Uterus (tissue), 4 donors: ENCODE measurements around the gene URM1. TPM values are rescaled to one million over a fixed set of nuclear protein-coding genes. Genes with fewer than 3 reads are reported as not detected.

Source experiments
- DNase-seq, 2 donors: peaks; one replicate each; pipeline ENCODE4 v3.0.0-alpha.2; 2019 to 2020
- H3K27ac ChIP-seq, 2 donors: fragments of 200-600 bp; sonication (generic); 1 replicate in 1 of 2; 2 replicates in 1 of 2; pipeline ENCODE4 v1.5.1; 2016 to 2018
- H3K27me3 ChIP-seq, 2 donors: fragments of 200-600 bp; sonication (generic); one replicate each; pipeline ENCODE4 v1.5.1; 2018 to 2019; ENCODE audit warnings: control low read depth in 1 of 2
- H3K36me3 ChIP-seq, 2 donors: fragments of 200-600 bp; sonication (generic); one replicate each; pipeline ENCODE4 v1.5.1; 2019; ENCODE audit warnings: control low read depth in 1 of 2
- H3K4me1 ChIP-seq, 2 donors: fragments of 200-600 bp; sonication (generic); one replicate each; pipeline ENCODE4 v1.5.1; 2018 to 2019; ENCODE audit warnings: control low read depth in 1 of 2
- H3K4me3 ChIP-seq, 2 donors: fragments of 200-600 bp; sonication (generic); 1 replicate in 1 of 2; 2 replicates in 1 of 2; pipeline ENCODE4 v1.5.1; 2018 to 2019; ENCODE audit warnings: mild to moderate bottlenecking in 1 of 2
- H3K9me3 ChIP-seq, 2 donors: fragments of 200-600 bp; sonication (generic); one replicate each; pipeline ENCODE4 v1.5.1; 2019; ENCODE audit warnings: control low read depth in 1 of 2
- POLR2A ChIP-seq, 2 donors: fragments of 450-650 bp; IDR thresholded peaks; one replicate each; pipeline ENCODE4 v1.6.1; 2016; ENCODE audit warnings: antibody characterized with exemption in 2 of 2, mild to moderate bottlenecking in 1 of 2, moderate library complexity in 1 of 2
- intact Hi-C: fragments of 100-400 bp; cut with DNase I; formaldehyde crosslinking; loops from one replicate; pipeline ENCODE4 v1.15.1; 2023; ENCODE audit warnings: low total_unique reads
- total RNA-seq, 4 donors: library from RNA; depleted of rRNA in 3 of 4; stranded (reverse); fragments of >200 nt in 3 of 4; gene quantifications; one replicate each; pipeline versions ENCODE4 v1.1.0 to v1.2.4, GENCODE V29; 2014 to 2023
- TF ChIP-seq, protein P1 (sequence below), 4 experiments: fragments of 200-600 bp in 2 of 4; fragments of 450-650 bp in 2 of 4; sonication (generic) in 2 of 4; IDR thresholded peaks; one replicate each; pipeline ENCODE4 v1.5.1; 2016 to 2019; ENCODE audit warnings: antibody characterized with exemption in 4 of 4, mild to moderate bottlenecking in 2 of 4, moderate library complexity in 1 of 4
- donor health status: DM: yes; HTN: yes; CAD: no.

URM1 gene
- total RNA-seq, 4 donors from 2014 or later: 6.7 to 32.0 (median 22.4) TPM

- Histone ChIP-seq H3K27ac (no peak overlapping the region), H3K27me3 (no peaks in the 10 kb centered on the region), H3K36me3 (no peaks in the 10 kb centered on the region), H3K4me1 (no peaks in the 10 kb centered on the region), H3K9me3 (no peaks in the 10 kb centered on the region), H3K4me3 (no peak overlapping the region)
- TF ChIP-seq POLR2A (IDR thresholded peaks at IDR 0.05): no peak
- TF ChIP-seq, protein P1, sequence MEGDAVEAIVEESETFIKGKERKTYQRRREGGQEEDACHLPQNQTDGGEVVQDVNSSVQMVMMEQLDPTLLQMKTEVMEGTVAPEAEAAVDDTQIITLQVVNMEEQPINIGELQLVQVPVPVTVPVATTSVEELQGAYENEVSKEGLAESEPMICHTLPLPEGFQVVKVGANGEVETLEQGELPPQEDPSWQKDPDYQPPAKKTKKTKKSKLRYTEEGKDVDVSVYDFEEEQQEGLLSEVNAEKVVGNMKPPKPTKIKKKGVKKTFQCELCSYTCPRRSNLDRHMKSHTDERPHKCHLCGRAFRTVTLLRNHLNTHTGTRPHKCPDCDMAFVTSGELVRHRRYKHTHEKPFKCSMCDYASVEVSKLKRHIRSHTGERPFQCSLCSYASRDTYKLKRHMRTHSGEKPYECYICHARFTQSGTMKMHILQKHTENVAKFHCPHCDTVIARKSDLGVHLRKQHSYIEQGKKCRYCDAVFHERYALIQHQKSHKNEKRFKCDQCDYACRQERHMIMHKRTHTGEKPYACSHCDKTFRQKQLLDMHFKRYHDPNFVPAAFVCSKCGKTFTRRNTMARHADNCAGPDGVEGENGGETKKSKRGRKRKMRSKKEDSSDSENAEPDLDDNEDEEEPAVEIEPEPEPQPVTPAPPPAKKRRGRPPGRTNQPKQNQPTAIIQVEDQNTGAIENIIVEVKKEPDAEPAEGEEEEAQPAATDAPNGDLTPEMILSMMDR (IDR thresholded peaks at IDR 0.05): no peak
- intact Hi-C loops: no loop called here
- DNase-seq: no peak
Observed at GRCh38 chr9:128390813-128391711, 19.9 kb downstream of the URM1 start.

- no peaks in the 10 kb centered on the region for H3K4me1 ChIP-seq
- H3K4me3 ChIP-seq: no peak overlapping the region
- no peaks in the 10 kb centered on the region for H3K9me3 ChIP-seq
- H3K27ac ChIP-seq: no peak overlapping the region
- intact Hi-C loops: no loop called here
- TF ChIP-seq, protein P1 (IDR thresholded peaks at IDR 0.05): no peak
- no peak for TF ChIP-seq POLR2A (IDR thresholded peaks at IDR 0.05)
- H3K27me3 ChIP-seq: no peaks in the 10 kb centered on the region
- DNase-seq: no peak
- no peaks in the 10 kb centered on the region for H3K36me3 ChIP-seq
Observed at GRCh38 chr9:128391956-128392301, 20.8 kb downstream of the URM1 start.

DNA sequence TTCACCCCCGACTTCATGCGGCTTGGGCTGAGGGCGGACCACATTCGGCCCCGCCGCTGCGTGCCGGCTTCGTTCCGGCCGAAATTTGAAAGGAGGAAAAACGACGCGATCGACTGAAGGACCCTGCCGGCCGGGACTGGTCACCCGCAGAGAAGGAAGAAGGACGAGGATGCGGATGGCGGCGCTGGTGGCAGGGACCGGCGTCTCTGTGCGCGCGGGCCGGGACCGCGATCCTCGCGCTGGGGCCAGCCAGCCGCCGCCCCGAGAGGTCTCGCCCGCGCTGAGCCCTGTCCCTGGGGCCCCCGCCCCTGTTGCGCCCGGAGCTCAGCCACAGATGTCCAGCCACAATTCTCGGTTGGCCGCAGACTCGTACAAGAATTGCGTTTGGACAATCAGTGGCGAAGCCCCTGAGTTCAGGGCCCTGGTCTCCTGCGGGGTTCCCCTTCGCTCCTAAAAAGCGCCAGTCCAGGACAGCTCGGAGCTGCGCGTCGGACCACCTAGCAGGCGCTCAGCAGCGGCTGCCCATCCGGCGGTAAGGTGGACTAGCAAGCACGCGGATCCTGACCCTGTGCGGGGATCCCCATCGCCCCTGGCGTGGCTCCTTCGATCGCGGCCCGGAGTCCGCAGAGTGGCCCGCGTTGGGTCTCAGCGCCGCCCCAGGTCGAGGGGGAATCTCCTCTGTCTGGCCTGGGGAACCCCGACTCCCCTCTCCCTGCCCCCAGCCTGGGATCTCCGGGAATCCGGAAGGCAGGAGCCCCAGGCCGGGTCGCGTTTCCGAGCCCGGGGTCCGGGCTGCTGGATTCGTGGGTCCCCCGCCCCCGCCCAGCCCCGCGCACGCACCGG is 21.3 kb downstream of the URM1 start:
- Histone ChIP-seq H3K9me3 (no peaks in the 10 kb centered on the region), H3K27me3 (no peaks in the 10 kb centered on the region), H3K4me3 (no peak overlapping the region), H3K4me1 (no peaks in the 10 kb centered on the region), H3K27ac (no peak overlapping the region), H3K36me3 (no peaks in the 10 kb centered on the region)
- intact Hi-C loops: no loop called here
- DNase-seq: no peak
- TF ChIP-seq, protein P1 (IDR thresholded peaks at IDR 0.05): no peak
- TF ChIP-seq POLR2A (IDR thresholded peaks at IDR 0.05): no peak

GRCh38 chr9:128393145-128393775 is 22.1 kb downstream of the URM1 start:
- Histone ChIP-seq H3K27me3 (no peaks in the 10 kb centered on the region), H3K36me3 (no peaks in the 10 kb centered on the region), H3K27ac (no peak overlapping the region), H3K4me1 (no peaks in the 10 kb centered on the region), H3K4me3 (no peak overlapping the region), H3K9me3 (no peaks in the 10 kb centered on the region)
- intact Hi-C loops: no loop called here
- DNase-seq: no peak
- TF ChIP-seq POLR2A (IDR thresholded peaks at IDR 0.05): no peak
- TF ChIP-seq, protein P1 (IDR thresholded peaks at IDR 0.05): no peak
